Gastroesophageal sphincter (tissue), 3 donors: ENCODE results near the gene NABP1.

Experiments used
- CTCF ChIP-seq, 4 experiments: fragments of 200-600 bp in 2 of 4; fragments of 450-650 bp in 2 of 4; sonication (generic) in 1 of 4; IDR thresholded peaks; one replicate each; pipeline ENCODE4 v1.5.1; 2017 to 2019; ENCODE audit warnings: antibody characterized with exemption in 4 of 4, mild to moderate bottlenecking in 2 of 4, moderate library complexity in 2 of 4
- POLR2A ChIP-seq, 2 donors: fragments of 450-650 bp; IDR thresholded peaks; one replicate each; pipeline ENCODE4 v1.6.1; 2017; ENCODE audit warnings: antibody characterized with exemption in 2 of 2, mild to moderate bottlenecking in 2 of 2, moderate library complexity in 1 of 2

GRCh38 chr2:191645032-191645431, 32.9 kb upstream of the NABP1 start:
- TF ChIP-seq CTCF (IDR thresholded peaks at IDR 0.05) (no peak), POLR2A (IDR thresholded peaks at IDR 0.05) (no peak)
